HepG2 (cell line): ENCODE measurements around the gene VANGL2. TPM values are rescaled to one million over a fixed set of nuclear protein-coding genes. Genes with fewer than 3 reads are reported as not detected.
A peak's percentile ranks its signal among the peaks of the same experiment; 100 is the strongest.

Source experiments
- ATAC-seq: fragments of 200-7000 bp; cut with Tn5 transposase; 3 replicates; pipeline ENCODE4 v1.9.1; 2020; ENCODE audit warnings: mild to moderate bottlenecking, moderate library complexity
- BruUV-seq: library from RNA; stranded (reverse); fragments of 400-500 nt; replicated peaks from 2 replicates; lab custom pipeline; 2021; lab: Mats Ljungman, UMichigan
- CTCF ChIA-PET: fragments of 300-600 bp; formaldehyde crosslinking; extraction: SDS; loops from one replicate; lab custom pipeline; 2021; ENCODE audit warnings: low total read pairs, inconsistent platforms, low intra/inter-chr PET ratio; lab: Yijun Ruan, JAX
- POLR2A ChIA-PET: fragments of 350-600 bp; sonication (Branson Sonifier 250); formaldehyde crosslinking; loops from one replicate; lab custom pipeline; 2020; ENCODE audit warnings: antibody characterized with exemption, inconsistent platforms; lab: Yijun Ruan, JAX
- DNase-seq: peaks from one replicate; pipeline ENCODE4 v3.0.0-alpha.2; 2015; ENCODE audit warnings: low spot score
- FAIRE-seq: peaks from 3 replicates; lab custom pipeline; 2011; peaks lifted over from hg19 to GRCh38; lab: Jason Lieb, UNC
- H2AFZ ChIP-seq: one replicate; pipeline ENCODE4 v1.6.1; 2011; ENCODE audit warnings: low read length, inconsistent platforms
- H3K27ac ChIP-seq: fragments of 300-600 bp; 3 replicates; pipeline ENCODE4 v1.8.0; 2011; ENCODE audit warnings: mixed run types, mild to moderate bottlenecking, mixed read lengths, low read length, inconsistent platforms; ENCODE audit not compliant: insufficient read depth; ENCODE audit errors: extremely low read length
- H3K27me3 ChIP-seq, 2 experiments: fragments of 200-600 bp in 1 of 2; 2 replicates in 1 of 2; 3 replicates in 1 of 2; pipeline versions ENCODE4 v1.6.0 to v1.8.0; 2011; ENCODE audit warnings: low read length in 2 of 2, mild to moderate bottlenecking in 2 of 2, moderate library complexity in 2 of 2, inconsistent platforms in 1 of 2; ENCODE audit not compliant: insufficient read depth in 2 of 2, control insufficient read depth in 1 of 2
- H3K36me3 ChIP-seq, 2 experiments: fragments of 200-600 bp in 1 of 2; replicated peaks in 1 of 2; 2 replicates in 1 of 2; 3 replicates in 1 of 2; pipeline versions ENCODE4 v1.5.1 to v1.8.0; 2011; ENCODE audit warnings: low read length in 2 of 2, inconsistent platforms in 1 of 2; ENCODE audit not compliant: insufficient read depth in 2 of 2, control insufficient read depth in 1 of 2
- H3K4me1 ChIP-seq: 2 replicates; pipeline ENCODE4 v1.5.1; 2012; ENCODE audit warnings: low read length, inconsistent platforms; ENCODE audit not compliant: insufficient read depth
- H3K4me2 ChIP-seq: 2 replicates; pipeline ENCODE4 v1.6.0; 2011; ENCODE audit warnings: low read depth, low read length, inconsistent platforms
- H3K4me3 ChIP-seq, 3 experiments: fragments of 200-600 bp in 1 of 3; sonication (generic), shearing (Covaris generic) in 1 of 3; replicated peaks in 1 of 3; 2 replicates each; pipeline ENCODE4 v1.5.1; 2011 to 2016; ENCODE audit warnings: low read length in 3 of 3, inconsistent platforms in 2 of 3, low read depth in 2 of 3, mild to moderate bottlenecking in 2 of 3, control low read depth in 1 of 3, mixed read lengths in 1 of 3; ENCODE audit not compliant: insufficient read depth in 1 of 3
- H3K79me2 ChIP-seq: one replicate; pipeline ENCODE4 v1.6.1; 2011; ENCODE audit warnings: low read length, inconsistent platforms; ENCODE audit not compliant: insufficient read depth
- H3K9ac ChIP-seq: 2 replicates; pipeline ENCODE4 v1.6.0; 2011; ENCODE audit warnings: mild to moderate bottlenecking, low read depth, low read length, inconsistent platforms; ENCODE audit not compliant: insufficient read depth
- H3K9me3 ChIP-seq: 2 replicates; pipeline ENCODE4 v1.5.1; 2012; ENCODE audit warnings: mild to moderate bottlenecking, low read length
- H4K20me1 ChIP-seq: 2 replicates; pipeline ENCODE4 v1.6.0; 2011; ENCODE audit warnings: inconsistent platforms, mild to moderate bottlenecking, low read length, moderate library complexity; ENCODE audit not compliant: insufficient read depth
- NR2F2 ChIP-seq: IDR thresholded peaks from 2 replicates; pipeline ENCODE4 v1.6.1; 2012; ENCODE audit warnings: low read depth, inconsistent platforms, borderline replicate concordance
- RFX5 ChIP-seq: IDR thresholded peaks from 2 replicates; pipeline ENCODE4 v1.6.1; 2011; ENCODE audit warnings: low read depth, low read length, improper control_type of control experiment
- ZNF75D ChIP-seq: sonication (generic); formaldehyde crosslinking; IDR thresholded peaks from 2 replicates; pipeline ENCODE4 v1.8.1; 2023; ENCODE audit warnings: missing genetic modification reagents, mild to moderate bottlenecking, borderline replicate concordance
- ZNF883 ChIP-seq: sonication (generic); formaldehyde crosslinking; IDR thresholded peaks from 2 replicates; pipeline ENCODE4 v1.5.1; 2020; ENCODE audit warnings: mild to moderate bottlenecking, missing genetic modification reagents; ENCODE audit errors: not compliant biosample characterization
- WGBS: methylation state at CpG from one replicate; pipeline ENCODE4 v1.1.6; 2017; ENCODE audit warnings: low lambda C conversion rate; 5-methylcytosine and 5-hydroxymethylcytosine counted together
- in situ Hi-C: cut with HindIII; loops from 2 replicates; pipeline ENCODE4 v1.10.0; 2017; ENCODE audit warnings: low pct_unique_long_range_greater_than_20kb; ENCODE audit not compliant: extremely low pct_ligation_motif_present
- intact Hi-C: fragments of 100-400 bp; cut with micrococcal nuclease; formaldehyde crosslinking; loops from one replicate; pipeline ENCODE4 v1.10.0; 2022; ENCODE audit not compliant: unreplicated experiment
- polyA plus RNA-seq, 8 experiments: library from polyadenylated mRNA; depleted of rRNA in 3 of 8; stranded (reverse) in 7 of 8; unstranded in 1 of 8; fragments of >200 nt; fragmentation: Illumina TruSeq in 4 of 8; extraction: Trizol in 4 of 8; gene quantifications; 2 replicates each; pipeline versions ENCODE4 v1.2.1 to v1.2.3, GENCODE V29; 2011 to 2016; ENCODE audit warnings: low read depth in 4 of 8, missing spikeins in 1 of 8, mixed read lengths in 1 of 8; ENCODE audit not compliant: insufficient read depth in 1 of 8
- total RNA-seq, 5 experiments: library from RNA; depleted of rRNA; stranded (reverse); fragments of >200 nt; fragmentation: Illumina TruSeq; extraction: Trizol; gene quantifications; 2 replicates each; pipeline ENCODE4 v1.2.3, GENCODE V29; 2016; ENCODE audit warnings: low read depth in 1 of 5
- TF ChIP-seq, protein P1 (sequence below): sonication (generic); formaldehyde crosslinking; IDR thresholded peaks from 2 replicates; pipeline ENCODE4 v1.4.0; 2020; ENCODE audit warnings: mild to moderate bottlenecking, missing genetic modification reagents, borderline replicate concordance

The VANGL2 gene
- total and polyA plus RNA-seq, 2 of the 13 experiments (the other 11 are each of a cell fraction or from before 2014, with no cell fraction given) = 0.09 TPM; not detected in 1

DNA sequence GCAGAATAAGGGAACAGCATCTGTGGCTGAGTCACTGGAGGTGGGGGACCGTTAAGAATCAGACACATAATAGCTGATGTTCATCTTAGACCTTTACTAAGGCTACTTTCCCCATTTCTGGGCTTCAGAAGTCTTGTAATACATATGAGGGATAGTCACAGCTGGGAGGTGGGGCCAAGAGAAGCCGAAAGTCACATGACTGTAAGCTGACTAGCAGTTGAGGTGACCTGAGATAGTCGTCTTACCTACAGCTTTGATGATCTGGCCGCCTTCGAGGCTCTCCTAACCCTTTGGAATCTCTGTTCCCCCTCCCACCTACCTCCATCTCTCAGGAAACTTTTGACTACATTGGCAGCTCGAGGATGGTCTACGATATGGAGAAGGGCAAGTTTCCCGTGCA lies 47.8 kb upstream of the VANGL2 start (continued):
- TF ChIP-seq, protein P1, sequence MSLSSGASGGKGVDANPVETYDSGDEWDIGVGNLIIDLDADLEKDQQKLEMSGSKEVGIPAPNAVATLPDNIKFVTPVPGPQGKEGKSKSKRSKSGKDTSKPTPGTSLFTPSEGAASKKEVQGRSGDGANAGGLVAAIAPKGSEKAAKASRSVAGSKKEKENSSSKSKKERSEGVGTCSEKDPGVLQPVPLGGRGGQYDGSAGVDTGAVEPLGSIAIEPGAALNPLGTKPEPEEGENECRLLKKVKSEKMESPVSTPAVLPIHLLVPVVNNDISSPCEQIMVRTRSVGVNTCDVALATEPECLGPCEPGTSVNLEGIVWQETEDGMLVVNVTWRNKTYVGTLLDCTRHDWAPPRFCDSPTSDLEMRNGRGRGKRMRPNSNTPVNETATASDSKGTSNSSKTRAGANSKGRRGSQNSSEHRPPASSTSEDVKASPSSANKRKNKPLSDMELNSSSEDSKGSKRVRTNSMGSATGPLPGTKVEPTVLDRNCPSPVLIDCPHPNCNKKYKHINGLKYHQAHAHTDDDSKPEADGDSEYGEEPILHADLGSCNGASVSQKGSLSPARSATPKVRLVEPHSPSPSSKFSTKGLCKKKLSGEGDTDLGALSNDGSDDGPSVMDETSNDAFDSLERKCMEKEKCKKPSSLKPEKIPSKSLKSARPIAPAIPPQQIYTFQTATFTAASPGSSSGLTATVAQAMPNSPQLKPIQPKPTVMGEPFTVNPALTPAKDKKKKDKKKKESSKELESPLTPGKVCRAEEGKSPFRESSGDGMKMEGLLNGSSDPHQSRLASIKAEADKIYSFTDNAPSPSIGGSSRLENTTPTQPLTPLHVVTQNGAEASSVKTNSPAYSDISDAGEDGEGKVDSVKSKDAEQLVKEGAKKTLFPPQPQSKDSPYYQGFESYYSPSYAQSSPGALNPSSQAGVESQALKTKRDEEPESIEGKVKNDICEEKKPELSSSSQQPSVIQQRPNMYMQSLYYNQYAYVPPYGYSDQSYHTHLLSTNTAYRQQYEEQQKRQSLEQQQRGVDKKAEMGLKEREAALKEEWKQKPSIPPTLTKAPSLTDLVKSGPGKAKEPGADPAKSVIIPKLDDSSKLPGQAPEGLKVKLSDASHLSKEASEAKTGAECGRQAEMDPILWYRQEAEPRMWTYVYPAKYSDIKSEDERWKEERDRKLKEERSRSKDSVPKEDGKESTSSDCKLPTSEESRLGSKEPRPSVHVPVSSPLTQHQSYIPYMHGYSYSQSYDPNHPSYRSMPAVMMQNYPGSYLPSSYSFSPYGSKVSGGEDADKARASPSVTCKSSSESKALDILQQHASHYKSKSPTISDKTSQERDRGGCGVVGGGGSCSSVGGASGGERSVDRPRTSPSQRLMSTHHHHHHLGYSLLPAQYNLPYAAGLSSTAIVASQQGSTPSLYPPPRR = no peak
- TF ChIP-seq NR2F2 = no peak
- TF ChIP-seq ZNF75D = no peak

DNA sequence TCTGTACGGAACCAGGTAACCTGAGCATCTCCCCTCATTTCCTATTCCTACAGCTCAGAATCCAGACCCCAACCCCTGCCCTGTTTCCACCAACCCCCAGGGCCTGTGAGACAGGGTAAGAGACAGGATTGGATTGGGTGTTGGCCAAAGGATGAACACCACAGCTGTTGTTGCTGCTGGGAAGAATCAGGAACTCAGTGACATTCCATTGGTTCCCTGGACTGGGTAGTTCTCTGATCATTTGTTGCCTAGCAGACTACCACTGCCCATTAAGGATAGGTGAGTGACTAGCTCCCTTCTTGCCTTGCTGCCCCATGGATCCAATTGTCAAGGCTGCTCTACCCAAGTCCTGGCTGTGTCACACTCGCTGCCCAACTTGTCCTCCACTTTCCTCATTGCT lies 47.1 kb upstream of the VANGL2 start:
- no peaks in the 10 kb centered on the region for H4K20me1 ChIP-seq
- WGBS = 97% methylated on average over 2 of the region's 2 CpGs
- no peak overlapping the region for H3K4me2 ChIP-seq
- no peak overlapping the region for H2AFZ ChIP-seq
- ChIA-PET CTCF (no interaction called here), POLR2A (no interaction called here)
- H3K9ac ChIP-seq = no peak overlapping the region
- in situ Hi-C loops (no loop called here), intact Hi-C loops (no loop called here)
- no peaks in the 10 kb centered on the region for H3K4me1 ChIP-seq
- H3K27ac ChIP-seq = no peak overlapping the region
- no peaks in the 10 kb centered on the region for H3K79me2 ChIP-seq
- peaks cover 48 to 97% of the 10 kb centered on the region in 2 experiments for H3K36me3 ChIP-seq
- TF ChIP-seq ZNF883 (no peak), RFX5 (peak; percentile 94)
- no peak overlapping the region for H3K4me3 ChIP-seq
- H3K27me3 ChIP-seq = no peaks in the 10 kb centered on the region
- FAIRE-seq = no peak
- H3K9me3 ChIP-seq = no peaks in the 10 kb centered on the region
- ATAC-seq = no peak
- BruUV-seq = no TSS peak
- DNase-seq = no peak
